ENCODE measurements around the gene CYP3A5. TPM values are rescaled to one million over a fixed set of nuclear protein-coding genes. Genes with fewer than 3 reads are reported as not detected.

Gene CYP3A5
- total RNA-seq, 1 donor = under 0.01 TPM

DNA sequence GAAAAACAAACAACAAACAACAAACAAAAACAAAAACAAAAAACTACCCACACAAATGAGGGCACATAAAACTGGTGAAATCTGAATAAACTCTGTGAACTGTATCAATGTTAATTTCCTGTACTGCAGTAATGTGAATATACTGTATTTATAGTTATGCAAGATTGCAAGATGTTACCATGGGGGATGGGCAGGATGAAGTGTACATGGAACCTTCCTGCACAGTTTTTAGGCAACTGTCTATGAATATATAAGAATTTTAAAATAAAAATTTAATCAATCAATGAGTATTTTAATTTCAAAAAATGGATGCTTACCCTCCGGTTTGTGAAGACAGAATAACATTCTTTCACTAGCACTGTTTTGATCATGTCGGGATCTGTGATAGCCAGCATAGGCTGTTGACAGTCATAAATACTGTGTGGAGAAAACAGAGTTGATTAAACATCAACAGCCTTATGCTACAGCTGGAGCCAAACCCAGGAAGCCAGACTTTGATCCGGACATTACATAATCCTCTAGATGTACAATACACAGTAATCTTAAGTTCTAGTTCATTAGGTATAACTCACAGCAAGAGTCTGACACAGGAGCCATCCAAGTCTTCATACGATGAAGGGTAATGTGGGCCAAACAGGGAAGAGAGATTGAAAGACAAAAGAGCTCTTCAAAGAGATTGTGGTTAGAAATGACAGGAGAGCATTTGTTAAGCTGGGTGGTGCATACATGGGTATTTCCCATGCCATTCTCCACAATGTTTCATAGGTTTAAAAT, 40.4 kb upstream of the CYP3A5 start:
- Histone ChIP-seq H3K4me1 (ENCODE audit: insufficient read depth, low read length) (no peaks in the 10 kb centered on the region), H3K27me3 (ENCODE audit: insufficient read depth, low read length) (peaks cover 12% of the 10 kb centered on the region), H3K27ac (ENCODE audit: low read depth, low read length) (no peak overlapping the region), H3K4me2 (ENCODE audit: insufficient read depth, low read length) (no peak overlapping the region), H3K36me3 (ENCODE audit: insufficient read depth, low read length) (no peaks in the 10 kb centered on the region), H2AFZ (ENCODE audit: low read length) (no peak overlapping the region), H3K4me3 (ENCODE audit: insufficient read depth, low read length) (no peak overlapping the region), H3K9me3 (ENCODE audit: low read depth, low read length) (no peaks in the 10 kb centered on the region), H4K20me1 (ENCODE audit: insufficient read depth, low read length) (no peaks in the 10 kb centered on the region), H3K79me2 (ENCODE audit: insufficient read depth, low read length) (no peaks in the 10 kb centered on the region)
- TF ChIP-seq, protein P1, sequence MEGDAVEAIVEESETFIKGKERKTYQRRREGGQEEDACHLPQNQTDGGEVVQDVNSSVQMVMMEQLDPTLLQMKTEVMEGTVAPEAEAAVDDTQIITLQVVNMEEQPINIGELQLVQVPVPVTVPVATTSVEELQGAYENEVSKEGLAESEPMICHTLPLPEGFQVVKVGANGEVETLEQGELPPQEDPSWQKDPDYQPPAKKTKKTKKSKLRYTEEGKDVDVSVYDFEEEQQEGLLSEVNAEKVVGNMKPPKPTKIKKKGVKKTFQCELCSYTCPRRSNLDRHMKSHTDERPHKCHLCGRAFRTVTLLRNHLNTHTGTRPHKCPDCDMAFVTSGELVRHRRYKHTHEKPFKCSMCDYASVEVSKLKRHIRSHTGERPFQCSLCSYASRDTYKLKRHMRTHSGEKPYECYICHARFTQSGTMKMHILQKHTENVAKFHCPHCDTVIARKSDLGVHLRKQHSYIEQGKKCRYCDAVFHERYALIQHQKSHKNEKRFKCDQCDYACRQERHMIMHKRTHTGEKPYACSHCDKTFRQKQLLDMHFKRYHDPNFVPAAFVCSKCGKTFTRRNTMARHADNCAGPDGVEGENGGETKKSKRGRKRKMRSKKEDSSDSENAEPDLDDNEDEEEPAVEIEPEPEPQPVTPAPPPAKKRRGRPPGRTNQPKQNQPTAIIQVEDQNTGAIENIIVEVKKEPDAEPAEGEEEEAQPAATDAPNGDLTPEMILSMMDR (IDR thresholded peaks at IDR 0.05; ENCODE audit: extremely low read depth, low read depth, low read length) = no peak
- no peak for DNase-seq (ENCODE audit: insufficient read length, low spot score, missing footprints)

DNA sequence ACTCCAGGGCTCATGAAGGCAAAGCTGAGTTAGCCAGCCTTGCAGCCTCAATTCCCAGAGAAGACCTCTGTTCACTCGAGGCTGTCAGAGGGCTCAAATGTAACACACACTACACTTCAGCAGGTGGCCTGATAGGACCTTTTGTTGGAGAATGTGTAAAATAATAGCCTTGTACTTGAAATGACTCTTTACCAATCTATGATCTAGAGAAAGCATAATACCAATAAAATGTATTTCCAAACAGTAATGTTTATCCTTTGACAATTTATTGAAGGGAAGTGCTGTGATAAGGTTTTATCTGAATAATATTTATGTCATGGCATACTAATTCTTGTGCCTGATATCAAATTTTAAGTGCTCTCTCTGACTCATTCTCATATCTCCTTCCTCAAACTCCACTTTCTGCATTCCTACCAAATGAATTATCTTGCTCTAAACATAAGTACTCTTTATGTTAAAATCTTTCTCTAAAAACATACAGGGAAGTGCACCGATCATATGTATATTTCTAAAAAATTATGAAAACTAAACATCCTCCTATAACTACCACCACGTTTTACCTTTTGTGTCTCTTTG, 34.3 kb upstream of the CYP3A5 start:
- no peaks in the 10 kb centered on the region for H3K9me3 ChIP-seq (ENCODE audit: low read depth, low read length)
- no peak overlapping the region for H3K4me2 ChIP-seq (ENCODE audit: insufficient read depth, low read length)
- no peaks in the 10 kb centered on the region for H3K4me1 ChIP-seq (ENCODE audit: insufficient read depth, low read length)
- TF ChIP-seq, protein P1 (IDR thresholded peaks at IDR 0.05; ENCODE audit: extremely low read depth, low read depth, low read length) = no peak
- peaks cover 7% of the 10 kb centered on the region for H3K27me3 ChIP-seq (ENCODE audit: insufficient read depth, low read length)
- no peak overlapping the region for H2AFZ ChIP-seq (ENCODE audit: low read length)
- no peak overlapping the region for H3K27ac ChIP-seq (ENCODE audit: low read depth, low read length)
- no peak overlapping the region for H3K4me3 ChIP-seq (ENCODE audit: insufficient read depth, low read length)
- H3K79me2 ChIP-seq (ENCODE audit: insufficient read depth, low read length) = no peaks in the 10 kb centered on the region
- DNase-seq (ENCODE audit: insufficient read length, low spot score, missing footprints) = no peak
- H3K36me3 ChIP-seq (ENCODE audit: insufficient read depth, low read length) = no peaks in the 10 kb centered on the region
- no peaks in the 10 kb centered on the region for H4K20me1 ChIP-seq (ENCODE audit: insufficient read depth, low read length)

DNA sequence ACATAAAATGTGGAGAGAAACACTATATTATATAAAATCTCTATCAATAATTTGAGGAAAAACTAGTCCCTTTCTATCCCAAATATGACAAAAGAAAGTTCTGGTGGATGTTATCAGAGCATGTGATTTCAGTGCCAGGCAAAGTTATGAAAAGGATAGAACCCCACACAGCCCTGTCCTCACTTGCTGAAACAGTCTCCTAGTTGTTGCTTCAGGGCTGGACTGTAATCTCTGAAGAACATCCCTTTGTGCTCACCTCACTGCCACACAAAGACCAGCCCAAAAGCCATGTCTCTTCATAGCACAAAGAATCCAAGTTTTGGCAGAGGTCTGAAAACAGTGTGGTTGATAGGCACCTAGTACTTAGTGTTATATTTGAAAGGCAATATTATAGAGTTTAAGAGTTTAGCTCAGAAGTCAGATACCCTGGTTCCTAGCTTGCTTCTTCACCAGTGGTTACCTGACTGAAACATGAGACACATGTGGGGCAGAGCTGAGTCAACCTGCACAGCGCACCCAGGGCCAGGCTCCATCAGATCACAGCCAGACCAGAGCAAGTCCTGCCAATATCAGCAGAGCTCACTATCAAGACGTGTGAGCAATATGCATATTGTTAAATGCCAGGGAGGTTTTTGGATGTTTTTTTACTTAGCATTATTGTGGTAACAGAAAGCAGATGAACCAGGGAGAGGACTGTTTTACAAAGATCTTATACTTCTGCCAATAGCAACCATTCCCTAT, 30.2 kb upstream of the CYP3A5 start:
- DNase-seq (ENCODE audit: insufficient read length, low spot score, missing footprints) = no peak
- Histone ChIP-seq H3K4me3 (ENCODE audit: insufficient read depth, low read length) (no peak overlapping the region), H3K4me1 (ENCODE audit: insufficient read depth, low read length) (no peaks in the 10 kb centered on the region), H3K27ac (ENCODE audit: low read depth, low read length) (no peak overlapping the region), H4K20me1 (ENCODE audit: insufficient read depth, low read length) (no peaks in the 10 kb centered on the region), H3K27me3 (ENCODE audit: insufficient read depth, low read length) (no peaks in the 10 kb centered on the region), H3K36me3 (ENCODE audit: insufficient read depth, low read length) (no peaks in the 10 kb centered on the region), H3K4me2 (ENCODE audit: insufficient read depth, low read length) (no peak overlapping the region), H3K79me2 (ENCODE audit: insufficient read depth, low read length) (no peaks in the 10 kb centered on the region), H2AFZ (ENCODE audit: low read length) (no peak overlapping the region), H3K9me3 (ENCODE audit: low read depth, low read length) (peaks cover 3% of the 10 kb centered on the region)
- TF ChIP-seq, protein P1 (IDR thresholded peaks at IDR 0.05; ENCODE audit: extremely low read depth, low read depth, low read length) = no peak

DNA sequence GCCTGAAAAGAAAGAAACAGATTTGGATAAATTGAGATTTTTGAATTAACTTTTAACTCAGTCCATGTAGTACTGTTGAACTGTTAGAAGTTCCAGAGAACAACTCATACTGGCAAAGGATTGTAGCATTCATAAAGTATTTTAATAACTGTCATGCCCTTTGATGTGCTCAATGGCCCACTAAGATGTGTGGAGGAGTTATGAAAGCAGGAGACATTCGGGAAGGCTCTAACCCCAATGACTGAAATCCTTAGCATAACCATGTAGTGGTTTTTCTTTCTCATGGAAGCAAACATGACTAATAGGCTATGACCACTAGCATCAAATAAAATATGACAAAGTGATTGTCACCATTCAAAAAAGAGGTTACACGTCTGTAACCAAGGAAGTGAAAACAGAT, 29.5 kb upstream of the CYP3A5 start:
- Histone ChIP-seq H3K4me3 (ENCODE audit: insufficient read depth, low read length) (no peak overlapping the region), H3K36me3 (ENCODE audit: insufficient read depth, low read length) (no peaks in the 10 kb centered on the region), H2AFZ (ENCODE audit: low read length) (no peak overlapping the region), H3K27ac (ENCODE audit: low read depth, low read length) (no peak overlapping the region), H3K9me3 (ENCODE audit: low read depth, low read length) (peaks cover 3% of the 10 kb centered on the region), H3K4me2 (ENCODE audit: insufficient read depth, low read length) (no peak overlapping the region), H3K4me1 (ENCODE audit: insufficient read depth, low read length) (no peaks in the 10 kb centered on the region), H3K27me3 (ENCODE audit: insufficient read depth, low read length) (no peaks in the 10 kb centered on the region), H4K20me1 (ENCODE audit: insufficient read depth, low read length) (no peaks in the 10 kb centered on the region), H3K79me2 (ENCODE audit: insufficient read depth, low read length) (no peaks in the 10 kb centered on the region)
- no peak for DNase-seq (ENCODE audit: insufficient read length, low spot score, missing footprints)
- TF ChIP-seq, protein P1 (IDR thresholded peaks at IDR 0.05; ENCODE audit: extremely low read depth, low read depth, low read length) = no peak
